HG03135 (cell line): Measurements from ENCODE around the gene MCF2L.

Source experiments
- ATAC-seq: cut with Tn5 transposase; IDR thresholded peaks from one replicate; pipeline ENCODE4 v1.9.1; 2021; ENCODE audit warnings: mild to moderate bottlenecking, moderate library complexity; ENCODE audit not compliant: unreplicated experiment

Gene MCF2L

GRCh38 chr13:113060557-113061270 is 91.7 kb downstream of the MCF2L start:
- no peak for ATAC-seq

- no peak for ATAC-seq
These were observed 92.2 kb downstream of the MCF2L start for GRCh38 chr13:113061271-113061625.

- no peak for ATAC-seq
These were observed 92.9 kb downstream of the MCF2L start for GRCh38 chr13:113061796-113062425.

GRCh38 chr13:113062691-113063090 is 93.7 kb downstream of the MCF2L start:
- ATAC-seq, result no peak

- ATAC-seq, result no peak
These were observed 94.1 kb downstream of the MCF2L start for GRCh38 chr13:113063091-113063491.

GRCh38 chr13:113064000-113064533 is 95.1 kb downstream of the MCF2L start:
- ATAC-seq, result no peak

- ATAC-seq, result no peak
These were observed 95.8 kb downstream of the MCF2L start for GRCh38 chr13:113064534-113065405.

- ATAC-seq, result no peak
These were observed 96.6 kb downstream of the MCF2L start for GRCh38 chr13:113065406-113066141.

GRCh38 chr13:113066142-113066455 is 97.1 kb downstream of the MCF2L start:
- ATAC-seq, result no peak

- ATAC-seq, result no peak
These were observed 97.7 kb downstream of the MCF2L start for GRCh38 chr13:113066746-113067145.

- no peak for ATAC-seq
These were observed 101.1 kb downstream of the MCF2L start for GRCh38 chr13:113069861-113070805.

- no peak for ATAC-seq
These were observed 101.8 kb downstream of the MCF2L start for GRCh38 chr13:113070855-113071254.

- no peak for ATAC-seq
These were observed 103.4 kb downstream of the MCF2L start for GRCh38 chr13:113072376-113072775.

GRCh38 chr13:113073942-113074341 is 104.9 kb downstream of the MCF2L start:
- no peak for ATAC-seq

GRCh38 chr13:113074401-113074800 is 105.4 kb downstream of the MCF2L start:
- no peak for ATAC-seq

GRCh38 chr13:113074876-113075275 is 105.9 kb downstream of the MCF2L start:
- no peak for ATAC-seq

- no peak for ATAC-seq
These were observed 106.7 kb downstream of the MCF2L start for GRCh38 chr13:113075711-113076110.

- no peak for ATAC-seq
These were observed 107.8 kb downstream of the MCF2L start for GRCh38 chr13:113076681-113077401.

- ATAC-seq, result no peak
These were observed 108.5 kb downstream of the MCF2L start for GRCh38 chr13:113077566-113077952.
